Measurements from ENCODE around the gene SNRNP35.
"Not testable (repeated sequence)": the region's sequence is repeated elsewhere in the genome, so short reads cannot be mapped to it uniquely, and the experiment has no call there.

Gene SNRNP35

GRCh38 chr12:123491056-123491455 lies 33.1 kb downstream of the SNRNP35 start:
- H3K79me2 ChIP-seq (ENCODE audit: insufficient read depth, low read length): no peaks in the 10 kb centered on the region
- no peaks in the 10 kb centered on the region for H3K9me2 ChIP-seq (replicated peaks; ENCODE audit: low read depth, low read length)
- H3K9ac ChIP-seq (ENCODE audit: low read depth, low read length, poor library complexity, severe bottlenecking): no peak overlapping the region
- H3F3A ChIP-seq (ENCODE audit: low read depth): no peaks in the 10 kb centered on the region
- H3K4me3 ChIP-seq (ENCODE audit: low read length, poor library complexity, severe bottlenecking): no peak overlapping the region
- TF ChIP-seq EZH2phosphoT487 (IDR thresholded peaks at IDR 0.05; ENCODE audit: borderline replicate concordance) (no peak), CTCF (conservative IDR thresholded peaks at IDR 0.05; ENCODE audit: low read length) (no peak)
- H3K36me3 ChIP-seq (ENCODE audit: insufficient read depth, low read length): no peaks in the 10 kb centered on the region
- no peaks in the 10 kb centered on the region for H4K20me1 ChIP-seq (ENCODE audit: insufficient read depth, low read length, poor library complexity, severe bottlenecking)
- H3K4me2 ChIP-seq (ENCODE audit: low read depth, low read length, poor library complexity, severe bottlenecking): no peak overlapping the region
- H3K4me1 ChIP-seq (ENCODE audit: insufficient read depth, low read length, poor library complexity, severe bottlenecking): no peaks in the 10 kb centered on the region
- no peak overlapping the region for H2AFZ ChIP-seq (ENCODE audit: low read length)
- no peaks in the 10 kb centered on the region for H3K27me3 ChIP-seq (ENCODE audit: insufficient read depth, low read length, poor library complexity, severe bottlenecking)
- H3K9me3 ChIP-seq (ENCODE audit: insufficient read depth, low read depth, low read length): no peaks in the 10 kb centered on the region

GRCh38 chr12:123491481-123491880 lies 33.5 kb downstream of the SNRNP35 start:
- Histone ChIP-seq H3K9ac (ENCODE audit: low read depth, low read length, poor library complexity, severe bottlenecking) (no peak overlapping the region), H3K27me3 (ENCODE audit: insufficient read depth, low read length, poor library complexity, severe bottlenecking) (no peaks in the 10 kb centered on the region), H3K9me2 (replicated peaks; ENCODE audit: low read depth, low read length) (no peaks in the 10 kb centered on the region), H2AFZ (ENCODE audit: low read length) (no peak overlapping the region), H3K4me3 (ENCODE audit: low read length, poor library complexity, severe bottlenecking) (no peak overlapping the region), H3K9me3 (ENCODE audit: insufficient read depth, low read depth, low read length) (no peaks in the 10 kb centered on the region), H3F3A (ENCODE audit: low read depth) (no peaks in the 10 kb centered on the region), H3K36me3 (ENCODE audit: insufficient read depth, low read length) (no peaks in the 10 kb centered on the region), H3K4me1 (ENCODE audit: insufficient read depth, low read length, poor library complexity, severe bottlenecking) (no peaks in the 10 kb centered on the region), H3K4me2 (ENCODE audit: low read depth, low read length, poor library complexity, severe bottlenecking) (no peak overlapping the region), H4K20me1 (ENCODE audit: insufficient read depth, low read length, poor library complexity, severe bottlenecking) (no peaks in the 10 kb centered on the region), H3K79me2 (ENCODE audit: insufficient read depth, low read length) (no peaks in the 10 kb centered on the region)
- TF ChIP-seq CTCF (conservative IDR thresholded peaks at IDR 0.05; ENCODE audit: low read length) (no peak), EZH2phosphoT487 (IDR thresholded peaks at IDR 0.05; ENCODE audit: borderline replicate concordance) (no peak)

GRCh38 chr12:123492339-123493039 lies 34.5 kb downstream of the SNRNP35 start:
- not testable (repeated sequence) for H3K4me2 ChIP-seq (ENCODE audit: low read depth, low read length, poor library complexity, severe bottlenecking); H4K20me1 ChIP-seq (ENCODE audit: insufficient read depth, low read length, poor library complexity, severe bottlenecking); H3K36me3 ChIP-seq (ENCODE audit: insufficient read depth, low read length)

More at GRCh38 chr12:123492339-123493039, 34.5 kb downstream of the SNRNP35 start:
- H3K9me3 ChIP-seq (ENCODE audit: insufficient read depth, low read depth, low read length); H3F3A ChIP-seq (ENCODE audit: low read depth); H3K27me3 ChIP-seq (ENCODE audit: insufficient read depth, low read length, poor library complexity, severe bottlenecking); H3K4me3 ChIP-seq (ENCODE audit: low read length, poor library complexity, severe bottlenecking); H3K79me2 ChIP-seq (ENCODE audit: insufficient read depth, low read length); H3K9ac ChIP-seq (ENCODE audit: low read depth, low read length, poor library complexity, severe bottlenecking); H2AFZ ChIP-seq (ENCODE audit: low read length); H3K9me2 ChIP-seq (replicated peaks; ENCODE audit: low read depth, low read length); H3K4me1 ChIP-seq (ENCODE audit: insufficient read depth, low read length, poor library complexity, severe bottlenecking): not testable (repeated sequence)

All from Loucy (cell line).